OCI-LY7 (cell line): ENCODE measurements around the gene KRT80. TPM values are rescaled to one million over a fixed set of nuclear protein-coding genes. Genes with fewer than 3 reads are reported as not detected.
A peak's percentile ranks its signal among the peaks of the same experiment; 100 is the strongest.

Experiments
- BruUV-seq: library from RNA; stranded (reverse); fragments of 400-500 nt; replicated peaks from 2 replicates; lab custom pipeline; 2021; lab: Mats Ljungman, UMichigan
- CTCF ChIA-PET: fragments of 300-600 bp; sonication (Branson Sonifier 250); formaldehyde crosslinking; loops from one replicate; lab custom pipeline; 2022; ENCODE audit warnings: antibody characterized with exemption; ENCODE audit not compliant: unreplicated experiment; lab: Charles Lee
- POLR2A ChIA-PET: fragments of 300-600 bp; sonication (Branson Sonifier 250); formaldehyde crosslinking; loops from one replicate; lab custom pipeline; 2022; ENCODE audit warnings: antibody characterized with exemption; lab: Charles Lee
- DNase-seq: peaks from one replicate; pipeline ENCODE4 v3.0.0-alpha.2; 2015; ENCODE audit warnings: low spot score
- H2AFZ ChIP-seq: fragments of 200-600 bp; sonication (generic), shearing (Covaris generic); 2 replicates; pipeline ENCODE4 v1.6.1; 2014; ENCODE audit warnings: mild to moderate bottlenecking, antibody characterized with exemption, low read length, moderate library complexity
- H3K27ac ChIP-seq: fragments of 200-600 bp; sonication (generic); 2 replicates; pipeline ENCODE4 v1.5.1; 2014; ENCODE audit warnings: mixed run types, low read depth, mild to moderate bottlenecking, moderate library complexity, low read length, inconsistent platforms; ENCODE audit not compliant: poor library complexity, severe bottlenecking
- H3K36me3 ChIP-seq: fragments of 200-600 bp; sonication (generic); 2 replicates; pipeline ENCODE4 v1.6.1; 2014; ENCODE audit warnings: mild to moderate bottlenecking, antibody characterized with exemption, low read length, moderate library complexity, mixed read lengths; ENCODE audit not compliant: insufficient read depth
- H3K4me1 ChIP-seq: fragments of 200-600 bp; sonication (generic); 2 replicates; pipeline ENCODE4 v1.5.1; 2014; ENCODE audit warnings: mild to moderate bottlenecking, low read length; ENCODE audit not compliant: insufficient read depth, poor library complexity, severe bottlenecking
- H3K4me2 ChIP-seq: fragments of 200-600 bp; sonication (generic); 2 replicates; pipeline ENCODE4 v1.6.1; 2014; ENCODE audit warnings: mild to moderate bottlenecking, low read length
- H3K4me3 ChIP-seq: fragments of 200-600 bp; sonication (generic); 2 replicates; pipeline ENCODE4 v1.5.1; 2014; ENCODE audit warnings: mild to moderate bottlenecking, low read depth, low read length; ENCODE audit not compliant: poor library complexity, severe bottlenecking
- H3K79me2 ChIP-seq: fragments of 200-600 bp; sonication (generic); 2 replicates; pipeline ENCODE4 v1.6.1; 2016; ENCODE audit warnings: low read depth, mild to moderate bottlenecking, low read length, moderate library complexity, mixed read lengths; ENCODE audit not compliant: insufficient read depth
- H3K9me2 ChIP-seq: fragments of 200-600 bp; sonication (generic); 2 replicates; pipeline ENCODE4 v1.6.1; 2016; ENCODE audit warnings: mild to moderate bottlenecking, low read length, mixed read lengths; ENCODE audit not compliant: insufficient read depth
- H3K9me3 ChIP-seq: fragments of 200-600 bp; sonication (generic); 2 replicates; pipeline ENCODE4 v1.6.1; 2014; ENCODE audit warnings: mild to moderate bottlenecking, mixed run types, low read length, mixed read lengths
- H4K20me1 ChIP-seq: fragments of 200-600 bp; sonication (generic); 2 replicates; pipeline ENCODE4 v1.6.1; 2014; ENCODE audit warnings: mild to moderate bottlenecking, antibody characterized with exemption, low read length, moderate library complexity, mixed read lengths; ENCODE audit not compliant: insufficient read depth
- EZH2phosphoT487 ChIP-seq: fragments of 200-600 bp; sonication (generic); IDR thresholded peaks from 2 replicates; pipeline ENCODE4 v1.6.1; 2018; ENCODE audit warnings: low read depth, borderline replicate concordance, mild to moderate bottlenecking, mixed run types, antibody characterized with exemption, low read length, moderate library complexity, mixed read lengths
- intact Hi-C: fragments of 100-400 bp; cut with micrococcal nuclease; formaldehyde crosslinking; loops from one replicate; pipeline ENCODE4 v1.10.0; 2022; ENCODE audit not compliant: unreplicated experiment
- total RNA-seq, 2 experiments: library from RNA; depleted of rRNA in 1 of 2; stranded (reverse); fragments of >200 nt in 1 of 2; shearing (Covaris generic) in 1 of 2; gene quantifications; 2 replicates each; pipeline ENCODE4 v1.2.3, GENCODE V29; 2014 to 2022
- TF ChIP-seq, protein P1 (sequence below): fragments of 200-600 bp; sonication (generic); conservative IDR thresholded peaks from 2 replicates; pipeline ENCODE4 v1.5.1; 2014; ENCODE audit warnings: mild to moderate bottlenecking, antibody characterized with exemption, low read length, moderate library complexity, mixed read lengths

KRT80 gene
- total RNA-seq, 2 experiments from 2014 or later = not detected

- POLR2A ChIA-PET = no interaction called here
Measured at GRCh38 chr12:52214421-52214802, 22.6 kb upstream of the KRT80 start.

GRCh38 chr12:52213564-52214420 lies 22.0 kb upstream of the KRT80 start:
- intact Hi-C loops = loop anchor here (5.0 kb wide), 1 partner anchor 56 kb away; no protein-coding TSS in a partner anchor
- H3K4me1 ChIP-seq = no peaks in the 10 kb centered on the region
- H4K20me1 ChIP-seq = no peaks in the 10 kb centered on the region
- H3K79me2 ChIP-seq = no peaks in the 10 kb centered on the region
- CTCF ChIA-PET = no interaction called here
- DNase-seq = peak; percentile 49
- H3K36me3 ChIP-seq = no peaks in the 10 kb centered on the region
- no peak overlapping the region for H3K4me2 ChIP-seq
- POLR2A ChIA-PET = no interaction called here
- TF ChIP-seq, protein P1, sequence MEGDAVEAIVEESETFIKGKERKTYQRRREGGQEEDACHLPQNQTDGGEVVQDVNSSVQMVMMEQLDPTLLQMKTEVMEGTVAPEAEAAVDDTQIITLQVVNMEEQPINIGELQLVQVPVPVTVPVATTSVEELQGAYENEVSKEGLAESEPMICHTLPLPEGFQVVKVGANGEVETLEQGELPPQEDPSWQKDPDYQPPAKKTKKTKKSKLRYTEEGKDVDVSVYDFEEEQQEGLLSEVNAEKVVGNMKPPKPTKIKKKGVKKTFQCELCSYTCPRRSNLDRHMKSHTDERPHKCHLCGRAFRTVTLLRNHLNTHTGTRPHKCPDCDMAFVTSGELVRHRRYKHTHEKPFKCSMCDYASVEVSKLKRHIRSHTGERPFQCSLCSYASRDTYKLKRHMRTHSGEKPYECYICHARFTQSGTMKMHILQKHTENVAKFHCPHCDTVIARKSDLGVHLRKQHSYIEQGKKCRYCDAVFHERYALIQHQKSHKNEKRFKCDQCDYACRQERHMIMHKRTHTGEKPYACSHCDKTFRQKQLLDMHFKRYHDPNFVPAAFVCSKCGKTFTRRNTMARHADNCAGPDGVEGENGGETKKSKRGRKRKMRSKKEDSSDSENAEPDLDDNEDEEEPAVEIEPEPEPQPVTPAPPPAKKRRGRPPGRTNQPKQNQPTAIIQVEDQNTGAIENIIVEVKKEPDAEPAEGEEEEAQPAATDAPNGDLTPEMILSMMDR = peak; percentile 86
- TF ChIP-seq EZH2phosphoT487 = no peak
- H3K27ac ChIP-seq = no peak overlapping the region
- no peaks in the 10 kb centered on the region for H3K9me3 ChIP-seq
- H3K9me2 ChIP-seq = no peaks in the 10 kb centered on the region
- H2AFZ ChIP-seq = no peak overlapping the region
- no TSS peak for BruUV-seq
- no peak overlapping the region for H3K4me3 ChIP-seq

More at GRCh38 chr12:52214421-52214802, 22.6 kb upstream of the KRT80 start:
- Histone ChIP-seq H3K36me3 (no peaks in the 10 kb centered on the region), H3K9me2 (no peaks in the 10 kb centered on the region), H4K20me1 (no peaks in the 10 kb centered on the region), H3K27ac (no peak overlapping the region), H2AFZ (no peak overlapping the region), H3K9me3 (no peaks in the 10 kb centered on the region), H3K4me1 (no peaks in the 10 kb centered on the region), H3K79me2 (no peaks in the 10 kb centered on the region), H3K4me2 (no peak overlapping the region), H3K4me3 (no peak overlapping the region)
- CTCF ChIA-PET = no interaction called here
- intact Hi-C loops = loop anchor here (5.0 kb wide), 1 partner anchor 57 kb away; no protein-coding TSS in a partner anchor
- no peak for DNase-seq
- TF ChIP-seq, protein P1 = no peak
- no peak for TF ChIP-seq EZH2phosphoT487
- BruUV-seq = no TSS peak
